VCaP (cell line): Measurements from ENCODE around the gene CSF1R.

Source experiments
- H3K27ac ChIP-seq: fragments of 450-650 bp; 2 replicates; pipeline ENCODE4 v1.5.1; 2017
- TF ChIP-seq, protein P1 (sequence below): fragments of 450-650 bp; conservative IDR thresholded peaks from 2 replicates; pipeline ENCODE4 v1.5.1; 2017; ENCODE audit warnings: mild to moderate bottlenecking, moderate library complexity

Gene CSF1R

DNA sequence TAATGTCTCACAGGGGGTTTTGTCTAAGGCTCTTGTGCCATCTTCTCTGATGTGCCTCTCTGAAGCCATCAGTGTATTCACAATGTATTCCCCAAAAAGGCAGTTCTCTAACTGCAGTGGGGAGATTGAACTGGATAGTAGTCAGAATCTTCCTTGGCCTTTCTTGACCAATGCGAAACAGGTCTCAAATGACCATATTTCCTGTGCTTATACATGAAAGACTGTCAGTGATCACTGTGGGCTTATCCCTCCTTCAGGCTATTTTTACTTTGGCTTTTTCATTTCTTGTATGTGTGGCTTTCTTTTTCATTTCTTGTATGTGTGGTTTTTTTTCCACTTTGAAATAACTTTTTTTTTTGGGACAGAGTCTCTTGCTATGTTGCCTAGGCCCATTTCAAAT is 66.1 kb downstream of the CSF1R start:
- no peak overlapping the region for H3K27ac ChIP-seq

DNA sequence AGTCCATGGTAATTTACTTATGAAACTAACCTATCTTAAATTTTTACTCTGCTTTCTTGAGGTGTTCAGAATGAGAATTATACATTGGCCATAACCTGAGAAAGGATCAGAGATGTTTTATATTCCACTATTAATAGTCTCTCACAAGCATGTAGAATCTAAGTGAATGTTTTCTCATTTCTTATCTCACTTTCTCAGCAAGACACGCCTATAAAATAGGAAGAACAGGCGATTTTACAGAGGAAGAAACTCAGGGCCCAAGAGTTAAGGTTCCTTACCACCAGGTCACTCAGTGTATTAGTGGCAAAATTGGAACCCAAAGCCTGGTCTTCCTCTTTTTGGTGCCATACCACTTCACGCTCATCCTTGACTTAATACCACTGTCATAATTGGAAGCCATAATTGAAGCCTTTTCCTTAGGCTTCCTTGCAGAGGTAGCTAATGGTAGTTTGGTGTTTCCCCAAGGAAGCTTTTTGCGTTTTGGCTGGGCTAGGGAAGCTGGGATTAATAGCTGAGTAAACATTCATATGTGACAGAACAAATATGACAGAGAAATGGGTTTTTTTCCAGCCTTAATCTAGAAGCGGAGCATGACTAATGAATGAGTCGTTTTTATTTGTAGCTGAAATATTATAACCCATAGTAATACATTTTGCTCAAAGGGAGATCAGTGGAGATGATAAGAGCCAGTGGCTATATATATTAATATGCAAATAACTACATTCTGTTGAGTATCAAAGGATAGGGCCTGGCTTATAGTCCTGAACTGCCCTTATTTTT is 68.9 kb downstream of the CSF1R start:
- H3K27ac ChIP-seq: peak overlapping the region; percentile 30
- TF ChIP-seq, protein P1, sequence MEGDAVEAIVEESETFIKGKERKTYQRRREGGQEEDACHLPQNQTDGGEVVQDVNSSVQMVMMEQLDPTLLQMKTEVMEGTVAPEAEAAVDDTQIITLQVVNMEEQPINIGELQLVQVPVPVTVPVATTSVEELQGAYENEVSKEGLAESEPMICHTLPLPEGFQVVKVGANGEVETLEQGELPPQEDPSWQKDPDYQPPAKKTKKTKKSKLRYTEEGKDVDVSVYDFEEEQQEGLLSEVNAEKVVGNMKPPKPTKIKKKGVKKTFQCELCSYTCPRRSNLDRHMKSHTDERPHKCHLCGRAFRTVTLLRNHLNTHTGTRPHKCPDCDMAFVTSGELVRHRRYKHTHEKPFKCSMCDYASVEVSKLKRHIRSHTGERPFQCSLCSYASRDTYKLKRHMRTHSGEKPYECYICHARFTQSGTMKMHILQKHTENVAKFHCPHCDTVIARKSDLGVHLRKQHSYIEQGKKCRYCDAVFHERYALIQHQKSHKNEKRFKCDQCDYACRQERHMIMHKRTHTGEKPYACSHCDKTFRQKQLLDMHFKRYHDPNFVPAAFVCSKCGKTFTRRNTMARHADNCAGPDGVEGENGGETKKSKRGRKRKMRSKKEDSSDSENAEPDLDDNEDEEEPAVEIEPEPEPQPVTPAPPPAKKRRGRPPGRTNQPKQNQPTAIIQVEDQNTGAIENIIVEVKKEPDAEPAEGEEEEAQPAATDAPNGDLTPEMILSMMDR: no peak

More for the DNA sequence above, 66.1 kb downstream of the CSF1R start:
- TF ChIP-seq, protein P1: no peak

DNA sequence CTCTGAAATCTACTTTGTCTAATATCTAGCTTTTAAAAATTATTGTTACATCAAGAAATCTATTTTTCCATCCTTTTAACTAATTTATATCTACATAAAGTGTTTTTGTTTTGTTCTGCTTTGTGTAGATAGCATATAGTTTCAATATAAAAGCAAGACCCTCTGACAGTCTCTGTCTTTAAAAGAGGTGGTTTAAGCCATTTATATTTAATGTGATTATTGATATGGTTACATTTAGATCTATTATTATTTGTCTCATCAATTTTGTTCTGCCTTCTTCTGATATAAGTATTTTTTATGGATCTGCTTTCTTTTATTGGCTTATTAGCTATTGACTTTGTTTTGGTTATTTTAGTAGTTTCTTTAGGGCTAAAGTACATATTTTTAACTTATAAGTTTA is 69.8 kb downstream of the CSF1R start:
- TF ChIP-seq, protein P1: no peak
- H3K27ac ChIP-seq: no peak overlapping the region

DNA sequence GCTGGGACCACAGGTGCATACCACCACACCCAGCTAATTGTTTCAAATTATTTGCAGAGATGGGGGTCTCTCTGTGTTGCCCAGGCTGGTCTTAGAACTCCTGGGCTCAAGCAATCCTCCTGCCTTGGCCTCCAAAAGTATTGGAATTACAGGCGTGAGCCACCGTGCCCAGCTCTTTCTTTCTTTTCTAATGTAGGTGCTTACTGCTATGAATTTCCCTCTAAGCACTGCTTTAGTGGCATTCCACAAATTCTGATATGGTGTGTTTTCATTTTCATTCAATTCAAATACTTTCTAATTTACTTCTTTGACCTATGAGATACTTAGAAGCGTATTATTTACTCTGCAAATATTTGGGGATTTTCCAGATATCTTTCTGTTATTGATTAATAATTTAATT is 70.9 kb downstream of the CSF1R start:
- TF ChIP-seq, protein P1: no peak

DNA sequence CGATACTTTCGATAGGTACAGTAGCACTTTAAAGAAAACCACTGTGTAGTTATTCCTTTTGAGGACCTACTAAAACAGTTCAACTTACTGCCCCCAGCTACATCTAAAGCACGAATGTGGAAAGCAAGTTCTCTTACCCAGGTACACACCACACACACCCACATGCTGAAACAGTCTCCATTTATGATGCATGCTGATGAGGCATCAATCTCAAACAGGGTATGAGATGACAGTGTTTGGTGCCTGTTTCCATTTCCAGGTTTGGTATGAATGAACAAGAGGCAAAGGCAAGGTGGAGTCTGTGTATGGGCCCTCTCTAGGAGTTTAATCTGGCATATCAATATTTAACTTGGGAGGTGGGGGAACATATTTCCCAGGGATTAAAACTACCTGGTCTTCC is 71.9 kb downstream of the CSF1R start:
- H3K27ac ChIP-seq: no peak overlapping the region
- TF ChIP-seq, protein P1: no peak

More for the DNA sequence above, 70.9 kb downstream of the CSF1R start:
- no peak overlapping the region for H3K27ac ChIP-seq

DNA sequence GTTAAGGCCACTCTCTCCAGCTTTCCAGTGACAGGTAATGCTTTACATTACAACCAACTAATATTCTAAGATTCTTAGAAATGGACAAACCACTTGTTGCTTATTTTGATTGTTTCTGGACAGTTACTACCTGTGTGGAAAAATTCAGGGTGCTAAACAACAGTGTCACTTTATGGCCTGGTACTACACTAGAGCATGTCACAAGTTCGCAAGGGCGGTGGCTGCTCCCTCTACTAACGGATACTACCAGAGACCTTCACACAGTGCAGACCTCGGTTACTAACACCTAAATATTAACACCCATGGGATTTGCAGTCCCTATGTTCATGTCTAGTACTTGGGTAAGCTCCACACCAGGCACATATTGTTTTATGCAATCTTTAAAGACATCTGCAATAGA is 72.4 kb downstream of the CSF1R start:
- TF ChIP-seq, protein P1: no peak
- H3K27ac ChIP-seq: no peak overlapping the region

DNA sequence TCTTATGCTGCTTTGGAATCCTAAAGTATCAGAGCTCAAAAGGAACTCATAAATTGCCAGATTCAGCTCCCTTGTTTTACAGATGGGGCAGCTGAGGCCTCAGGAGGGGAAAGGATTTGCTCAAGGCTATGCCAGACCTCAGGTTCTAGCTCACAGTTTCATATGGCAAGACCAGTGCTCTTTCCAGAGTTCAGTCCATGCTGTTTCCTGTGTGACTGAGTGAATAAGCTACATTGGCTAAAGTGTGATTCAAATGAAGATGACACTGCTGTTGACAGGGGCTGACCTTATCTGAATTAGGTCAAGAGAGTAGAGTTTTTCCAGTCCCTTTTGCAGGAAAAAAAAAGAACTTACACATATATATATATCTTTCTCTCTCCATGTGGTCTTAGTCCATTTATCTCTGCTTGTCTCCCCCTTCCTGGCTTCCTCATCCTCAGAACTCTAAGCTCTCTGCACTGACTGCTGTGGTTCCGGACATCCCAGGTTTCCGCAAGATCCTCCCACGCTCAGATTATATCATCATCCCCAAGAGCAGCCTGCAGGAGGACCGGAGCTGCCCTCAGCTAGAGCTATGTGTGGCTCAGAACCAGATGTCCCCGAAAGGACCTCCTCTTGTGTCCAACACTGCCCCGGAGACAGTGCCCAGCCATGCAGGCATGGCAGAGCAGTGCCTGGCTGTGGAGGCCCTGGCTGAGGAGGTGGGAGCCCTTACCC is 76.5 kb downstream of the CSF1R start:
- TF ChIP-seq, protein P1: no peak

More for the DNA sequence above, 76.5 kb downstream of the CSF1R start:
- H3K27ac ChIP-seq: no peak overlapping the region
